BJ (cell line): ENCODE measurements around the gene TAF1L. TPM values are rescaled to one million over a fixed set of nuclear protein-coding genes. Genes with fewer than 3 reads are reported as not detected.

Experiments
- CTCF ChIA-PET: fragments of 350-600 bp; formaldehyde crosslinking; extraction: SDS; loops from one replicate; lab custom pipeline; 2021; ENCODE audit warnings: antibody characterized with exemption, inconsistent platforms; lab: Yijun Ruan, JAX
- POLR2A ChIA-PET: fragments of 300-600 bp; sonication (Branson Sonifier 250); formaldehyde crosslinking; extraction: SDS; loops from one replicate; lab custom pipeline; 2021; ENCODE audit warnings: antibody characterized with exemption; lab: Charles Lee
- DNase-seq: peaks from one replicate; pipeline ENCODE4 v3.0.0-alpha.2; 2011; ENCODE audit warnings: low read depth
- H3K27me3 ChIP-seq: 2 replicates; pipeline ENCODE4 v1.6.0; 2011; ENCODE audit warnings: low read length; ENCODE audit not compliant: control insufficient read depth, insufficient read depth
- H3K36me3 ChIP-seq: 2 replicates; pipeline ENCODE4 v1.5.1; 2011; ENCODE audit warnings: low read length; ENCODE audit not compliant: control insufficient read depth, insufficient read depth
- H3K4me3 ChIP-seq: 2 replicates; pipeline ENCODE4 v1.5.1; 2011; ENCODE audit warnings: low read depth, mild to moderate bottlenecking, control low read depth, low read length
- CTCF ChIP-seq: IDR thresholded peaks from 2 replicates; pipeline ENCODE4 v1.5.1; 2011; ENCODE audit warnings: low read depth, mild to moderate bottlenecking, control low read depth, inconsistent platforms, low read length, moderate library complexity; ENCODE audit not compliant: insufficient read depth
- polyA plus RNA-seq: library from polyadenylated mRNA; depleted of rRNA; stranded (reverse); fragments of >200 nt; gene quantifications from 2 replicates; pipeline ENCODE4 v1.2.3, GENCODE V29; 2011

TAF1L gene
- polyA plus RNA-seq, 1 experiment, result 0.01 TPM

GRCh38 chr9:32590898-32591297 lies 44.6 kb downstream of the TAF1L start:
- no peaks in the 10 kb centered on the region for H3K36me3 ChIP-seq
- ChIA-PET POLR2A (no interaction called here), CTCF (interaction anchor here (2.0 to 5.4 kb wide), 3 partner anchors 10 to 377 kb away, joined by 14 to 72 read pairs (median 37); no protein-coding TSS in a partner anchor)
- H3K27me3 ChIP-seq, result peaks cover 1% of the 10 kb centered on the region; the same call in 1 of the 2 replicates
- DNase-seq, result no peak
- no peak overlapping the region for H3K4me3 ChIP-seq
- no peak for TF ChIP-seq CTCF

GRCh38 chr9:32590476-32590875 lies 45.0 kb downstream of the TAF1L start:
- ChIA-PET CTCF (interaction anchor here (2.0 to 5.4 kb wide), 3 partner anchors 10 to 378 kb away, joined by 14 to 72 read pairs (median 37); no protein-coding TSS in a partner anchor), POLR2A (no interaction called here)
- TF ChIP-seq CTCF, result no peak

GRCh38 chr9:32589083-32589723 lies 46.3 kb downstream of the TAF1L start:
- peak; percentile 60 for TF ChIP-seq CTCF
- Histone ChIP-seq H3K36me3 (no peaks in the 10 kb centered on the region), H3K4me3 (no peak overlapping the region), H3K27me3 (peaks cover 1% of the 10 kb centered on the region; the same call in 1 of the 2 replicates)
- no peak for DNase-seq
- ChIA-PET CTCF (interaction anchor here (0.7 to 5.4 kb wide), 14 partner anchors 9 to 387 kb away, joined by 3 to 72 read pairs (median 4); no protein-coding TSS in a partner anchor), POLR2A (no interaction called here)

More at GRCh38 chr9:32590476-32590875, 45.0 kb downstream of the TAF1L start:
- H3K4me3 ChIP-seq, result no peak overlapping the region
- no peaks in the 10 kb centered on the region for H3K36me3 ChIP-seq
- DNase-seq, result no peak
- peaks cover 1% of the 10 kb centered on the region; the same call in 1 of the 2 replicates for H3K27me3 ChIP-seq

GRCh38 chr9:32587901-32588300 lies 47.6 kb downstream of the TAF1L start:
- no peaks in the 10 kb centered on the region for H3K36me3 ChIP-seq
- peaks cover 1% of the 10 kb centered on the region; the same call in 1 of the 2 replicates for H3K27me3 ChIP-seq
- CTCF ChIA-PET, result interaction anchor here (0.9 to 5.4 kb wide), 10 partner anchors 7 to 386 kb away, joined by 3 to 72 read pairs (median 9); no protein-coding TSS in a partner anchor
- POLR2A ChIA-PET, result interaction anchor here (0.6 kb wide), 1 partner anchor 382 kb away, joined by 5 read pairs; no protein-coding TSS in a partner anchor
- H3K4me3 ChIP-seq, result no peak overlapping the region
- no peak for TF ChIP-seq CTCF
- DNase-seq, result no peak

- POLR2A ChIA-PET, result no interaction called here
- DNase-seq, result no peak
- no peak overlapping the region for H3K4me3 ChIP-seq
- CTCF ChIA-PET, result interaction anchor here (1.3 to 13.3 kb wide), 3 partner anchors 208 to 385 kb away, joined by 3 to 492 read pairs (median 162); no protein-coding TSS in a partner anchor
- no peaks in the 10 kb centered on the region; the same call in 1 of the 2 replicates for H3K27me3 ChIP-seq
- no peaks in the 10 kb centered on the region for H3K36me3 ChIP-seq
- no peak for TF ChIP-seq CTCF
Measured at GRCh38 chr9:32584784-32585183, 50.7 kb downstream of the TAF1L start.
